ENCODE data around the gene SLC13A3. TPM values are rescaled to one million over a fixed set of nuclear protein-coding genes. Genes with fewer than 3 reads are reported as not detected.

SLC13A3 gene
- total RNA-seq, 1 donor from 2014 or later: 0.66 TPM

DNA sequence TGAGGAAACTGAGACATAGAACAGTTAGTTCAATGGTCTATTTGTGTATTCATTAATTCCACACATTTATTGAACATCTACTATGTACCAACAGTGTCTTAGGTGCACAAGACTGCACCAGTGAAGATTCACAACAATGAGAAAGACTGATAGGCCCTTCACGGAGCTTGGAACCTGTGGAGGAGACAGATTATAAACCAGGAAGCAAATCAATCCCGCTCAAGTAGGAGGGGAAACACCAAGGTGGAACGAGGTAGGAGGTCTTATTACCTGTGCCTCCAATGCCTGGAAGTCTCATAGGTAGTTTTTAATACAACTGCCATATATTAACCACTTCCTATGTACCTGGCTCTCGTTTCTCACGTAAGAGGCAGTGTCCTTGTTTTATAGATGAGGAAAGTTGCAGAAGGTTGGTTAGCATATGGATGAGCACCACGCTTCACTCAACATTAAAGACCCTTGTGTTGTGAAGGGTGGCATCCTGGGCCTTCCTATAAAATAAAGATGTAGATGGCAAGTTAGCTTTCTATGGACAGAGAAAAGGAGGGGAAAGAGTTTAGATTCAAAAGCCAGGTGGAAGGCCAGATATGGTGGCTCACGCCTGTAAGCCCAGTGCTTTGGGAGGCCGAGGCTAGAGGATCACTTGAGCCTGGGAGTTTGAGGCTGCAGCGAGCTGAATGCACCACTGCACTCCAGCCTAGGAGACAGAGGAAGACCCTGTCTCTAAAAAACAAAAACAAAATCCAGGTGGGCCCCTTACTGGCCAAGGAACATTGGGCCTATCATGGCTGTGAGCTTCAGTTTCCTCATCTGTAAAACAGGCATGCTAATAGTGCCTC lies 45.1 kb downstream of the SLC13A3 start:
- Histone ChIP-seq H3K36me3 (ENCODE audit: insufficient read depth, low read length) (no peaks in the 10 kb centered on the region), H3K79me2 (ENCODE audit: insufficient read depth, low read length) (no peaks in the 10 kb centered on the region), H3K4me2 (ENCODE audit: low read length) (no peak overlapping the region), H2AFZ (ENCODE audit: low read depth, low read length) (no peak overlapping the region), H3K27ac (ENCODE audit: low read depth, low read length) (no peak overlapping the region), H3K27me3 (ENCODE audit: insufficient read depth, low read length) (no peaks in the 10 kb centered on the region), H3K4me1 (ENCODE audit: insufficient read depth, low read length) (no peaks in the 10 kb centered on the region), H3K4me3 (ENCODE audit: insufficient read depth, low read depth, low read length) (no peak overlapping the region), H3K9me3 (ENCODE audit: insufficient read depth, low read depth, low read length) (no peaks in the 10 kb centered on the region), H4K20me1 (ENCODE audit: insufficient read depth, low read length) (no peaks in the 10 kb centered on the region), H3K9ac (ENCODE audit: low read length) (no peak overlapping the region)
- peaks cover 3% of the 10 kb centered on the region for H3K9me3 Mint-ChIP-seq (ENCODE audit: unreplicated experiment)
- FAIRE-seq (no peak), DNase-seq (ENCODE audit: low read depth) (no peak)
- no peak overlapping the region for H3K4me3 Mint-ChIP-seq (ENCODE audit: unreplicated experiment)
- no peak for TF ChIP-seq EZH2 (IDR thresholded peaks at IDR 0.05; ENCODE audit: insufficient read depth, low read length)
- TF ChIP-seq, protein P1, sequence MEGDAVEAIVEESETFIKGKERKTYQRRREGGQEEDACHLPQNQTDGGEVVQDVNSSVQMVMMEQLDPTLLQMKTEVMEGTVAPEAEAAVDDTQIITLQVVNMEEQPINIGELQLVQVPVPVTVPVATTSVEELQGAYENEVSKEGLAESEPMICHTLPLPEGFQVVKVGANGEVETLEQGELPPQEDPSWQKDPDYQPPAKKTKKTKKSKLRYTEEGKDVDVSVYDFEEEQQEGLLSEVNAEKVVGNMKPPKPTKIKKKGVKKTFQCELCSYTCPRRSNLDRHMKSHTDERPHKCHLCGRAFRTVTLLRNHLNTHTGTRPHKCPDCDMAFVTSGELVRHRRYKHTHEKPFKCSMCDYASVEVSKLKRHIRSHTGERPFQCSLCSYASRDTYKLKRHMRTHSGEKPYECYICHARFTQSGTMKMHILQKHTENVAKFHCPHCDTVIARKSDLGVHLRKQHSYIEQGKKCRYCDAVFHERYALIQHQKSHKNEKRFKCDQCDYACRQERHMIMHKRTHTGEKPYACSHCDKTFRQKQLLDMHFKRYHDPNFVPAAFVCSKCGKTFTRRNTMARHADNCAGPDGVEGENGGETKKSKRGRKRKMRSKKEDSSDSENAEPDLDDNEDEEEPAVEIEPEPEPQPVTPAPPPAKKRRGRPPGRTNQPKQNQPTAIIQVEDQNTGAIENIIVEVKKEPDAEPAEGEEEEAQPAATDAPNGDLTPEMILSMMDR (IDR thresholded peaks at IDR 0.05; ENCODE audit: insufficient read depth, low read depth, low read length): no peak
- peaks cover 2% of the 10 kb centered on the region for H3K36me3 Mint-ChIP-seq (ENCODE audit: low read depth, unreplicated experiment)
- H3K27ac Mint-ChIP-seq (ENCODE audit: unreplicated experiment): no peak overlapping the region
- H3K4me1 Mint-ChIP-seq (ENCODE audit: low read depth, unreplicated experiment): no peaks in the 10 kb centered on the region
- H3K27me3 Mint-ChIP-seq (ENCODE audit: low read depth, unreplicated experiment): peaks cover 5% of the 10 kb centered on the region

DNA sequence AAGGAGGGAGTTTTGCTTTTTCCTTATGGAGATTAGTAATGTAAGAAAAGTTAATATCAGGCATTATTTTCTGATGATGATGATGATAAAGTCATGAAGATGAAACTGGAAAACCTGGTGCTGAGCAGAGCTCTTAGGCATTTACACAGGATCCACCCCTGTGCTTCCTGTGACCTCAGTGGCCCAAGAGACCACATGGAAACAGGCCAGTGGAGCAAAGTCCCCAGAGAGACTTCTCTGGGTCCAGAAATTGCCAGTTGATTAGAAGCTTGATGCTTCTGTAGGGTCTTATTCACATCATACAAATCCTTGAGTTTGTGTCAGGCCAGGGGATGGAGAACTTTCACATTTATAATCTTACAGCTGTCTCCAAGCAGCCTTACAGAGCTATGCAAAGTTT lies 46.1 kb downstream of the SLC13A3 start:
- Histone ChIP-seq H3K27me3 (ENCODE audit: insufficient read depth, low read length) (no peaks in the 10 kb centered on the region), H3K79me2 (ENCODE audit: insufficient read depth, low read length) (no peaks in the 10 kb centered on the region), H4K20me1 (ENCODE audit: insufficient read depth, low read length) (no peaks in the 10 kb centered on the region), H3K36me3 (ENCODE audit: insufficient read depth, low read length) (no peaks in the 10 kb centered on the region), H3K27ac (ENCODE audit: low read depth, low read length) (no peak overlapping the region), H3K4me3 (ENCODE audit: insufficient read depth, low read depth, low read length) (no peak overlapping the region), H3K4me1 (ENCODE audit: insufficient read depth, low read length) (no peaks in the 10 kb centered on the region), H2AFZ (ENCODE audit: low read depth, low read length) (no peak overlapping the region), H3K9me3 (ENCODE audit: insufficient read depth, low read depth, low read length) (no peaks in the 10 kb centered on the region), H3K4me2 (ENCODE audit: low read length) (no peak overlapping the region), H3K9ac (ENCODE audit: low read length) (no peak overlapping the region)
- Mint-ChIP-seq H3K4me1 (ENCODE audit: low read depth, unreplicated experiment) (no peaks in the 10 kb centered on the region), H3K4me3 (ENCODE audit: unreplicated experiment) (no peak overlapping the region), H3K27ac (ENCODE audit: unreplicated experiment) (no peak overlapping the region), H3K36me3 (ENCODE audit: low read depth, unreplicated experiment) (no peaks in the 10 kb centered on the region), H3K9me3 (ENCODE audit: unreplicated experiment) (no peaks in the 10 kb centered on the region), H3K27me3 (ENCODE audit: low read depth, unreplicated experiment) (peaks cover 5% of the 10 kb centered on the region)
- no peak for FAIRE-seq
- no peak for DNase-seq (ENCODE audit: low read depth)
- no peak for TF ChIP-seq EZH2 (IDR thresholded peaks at IDR 0.05; ENCODE audit: insufficient read depth, low read length)
- TF ChIP-seq, protein P1 (IDR thresholded peaks at IDR 0.05; ENCODE audit: insufficient read depth, low read depth, low read length): no peak

DNA sequence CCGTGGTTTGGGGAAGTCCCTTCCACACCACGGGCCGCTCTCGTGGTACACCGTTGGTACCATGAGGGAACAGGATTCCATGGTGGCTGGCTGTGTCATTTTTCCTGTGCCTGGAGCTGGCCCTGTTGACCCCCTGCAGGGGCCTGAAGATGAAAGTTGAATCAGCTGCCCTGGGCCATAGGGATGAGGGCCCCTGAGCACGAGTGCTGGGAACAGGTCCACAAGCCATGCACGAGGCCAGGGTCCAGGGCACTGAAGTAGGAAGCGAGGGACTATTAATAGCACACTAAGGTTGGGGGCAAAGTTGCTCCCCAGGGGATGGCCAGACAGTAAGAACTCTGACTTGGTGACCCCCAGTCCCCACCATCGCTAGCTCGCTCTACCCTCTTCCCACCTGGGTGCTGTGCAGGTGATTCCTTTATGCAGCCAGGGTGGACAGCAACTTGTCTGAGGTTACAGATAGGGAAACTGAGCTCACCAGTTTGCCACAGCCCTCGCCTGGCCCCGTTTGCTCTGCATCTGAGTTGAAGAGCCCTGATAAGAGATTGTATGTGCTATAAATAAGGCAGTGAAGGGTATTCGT lies 46.6 kb downstream of the SLC13A3 start:
- no peak for TF ChIP-seq EZH2 (IDR thresholded peaks at IDR 0.05; ENCODE audit: insufficient read depth, low read length)
- TF ChIP-seq, protein P1 (IDR thresholded peaks at IDR 0.05; ENCODE audit: insufficient read depth, low read depth, low read length): no peak
- no peaks in the 10 kb centered on the region for H3K4me1 Mint-ChIP-seq (ENCODE audit: low read depth, unreplicated experiment)
- FAIRE-seq (no peak), DNase-seq (ENCODE audit: low read depth) (no peak)
- Histone ChIP-seq H2AFZ (ENCODE audit: low read depth, low read length) (no peak overlapping the region), H3K36me3 (ENCODE audit: insufficient read depth, low read length) (no peaks in the 10 kb centered on the region), H3K9ac (ENCODE audit: low read length) (no peak overlapping the region), H3K27me3 (ENCODE audit: insufficient read depth, low read length) (no peaks in the 10 kb centered on the region), H4K20me1 (ENCODE audit: insufficient read depth, low read length) (no peaks in the 10 kb centered on the region), H3K4me1 (ENCODE audit: insufficient read depth, low read length) (no peaks in the 10 kb centered on the region), H3K79me2 (ENCODE audit: insufficient read depth, low read length) (no peaks in the 10 kb centered on the region), H3K9me3 (ENCODE audit: insufficient read depth, low read depth, low read length) (no peaks in the 10 kb centered on the region), H3K4me2 (ENCODE audit: low read length) (no peak overlapping the region), H3K4me3 (ENCODE audit: insufficient read depth, low read depth, low read length) (no peak overlapping the region), H3K27ac (ENCODE audit: low read depth, low read length) (no peak overlapping the region)
- H3K36me3 Mint-ChIP-seq (ENCODE audit: low read depth, unreplicated experiment): no peaks in the 10 kb centered on the region
- peaks cover 5% of the 10 kb centered on the region for H3K27me3 Mint-ChIP-seq (ENCODE audit: low read depth, unreplicated experiment)
- H3K27ac Mint-ChIP-seq (ENCODE audit: unreplicated experiment): no peak overlapping the region
- H3K9me3 Mint-ChIP-seq (ENCODE audit: unreplicated experiment): no peaks in the 10 kb centered on the region
- H3K4me3 Mint-ChIP-seq (ENCODE audit: unreplicated experiment): no peak overlapping the region

Data from astrocyte (in vitro differentiated cells and primary cell).